GOT3 (cell line): ENCODE results near the gene SNX8.

Experiments used
- DNase-seq: peaks from one replicate; lab custom pipeline; 2025; ENCODE audit warnings: mixed read lengths; lab: John Stamatoyannopoulos, UW

SNX8 gene

GRCh38 chr7:2220954-2221353, 93.3 kb downstream of the SNX8 start:
- no peak for DNase-seq

DNA sequence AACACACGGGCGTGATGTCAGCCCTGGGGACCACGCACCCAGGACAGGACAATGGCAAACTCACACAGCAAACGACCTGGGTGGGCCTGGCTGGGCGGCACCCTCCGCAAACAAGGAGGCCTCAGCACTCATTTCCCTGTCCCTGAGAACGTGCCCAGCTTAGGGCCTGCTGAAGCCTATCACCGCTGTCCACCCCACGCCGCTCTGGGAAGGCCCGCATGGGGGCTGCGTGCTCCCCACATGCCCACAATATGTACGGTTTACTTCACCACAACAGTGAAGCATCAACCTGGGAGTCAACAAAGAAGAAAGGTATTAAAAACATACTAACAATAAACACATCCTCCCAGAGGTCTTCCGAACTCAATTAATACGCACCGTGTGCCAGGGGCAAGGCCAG, 93.7 kb downstream of the SNX8 start:
- no peak for DNase-seq

- DNase-seq: no peak
Measured at GRCh38 chr7:2220030-2220429, 94.2 kb downstream of the SNX8 start.

DNA sequence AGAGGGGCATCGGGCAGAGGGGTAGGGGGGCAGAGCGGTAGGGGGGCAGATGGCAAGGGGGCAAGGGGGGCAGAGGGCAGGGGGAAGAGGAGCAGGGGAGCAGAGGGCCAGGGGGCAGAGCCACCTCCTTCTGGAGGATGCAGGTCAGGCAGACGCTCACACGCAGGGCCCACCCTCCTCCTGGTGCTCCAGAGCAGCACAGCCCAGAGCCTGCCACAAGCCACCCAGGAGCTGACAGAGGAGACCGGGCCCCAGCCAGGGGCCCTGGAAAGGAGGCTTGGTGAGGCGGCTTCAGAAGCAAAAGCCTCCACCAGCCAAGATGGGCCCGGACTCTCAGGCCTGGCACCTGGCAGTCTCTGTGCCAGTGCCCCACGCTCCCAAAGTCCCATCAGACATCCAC, 94.6 kb downstream of the SNX8 start:
- DNase-seq: no peak

- DNase-seq: no peak
Measured at GRCh38 chr7:2219136-2219535, 95.1 kb downstream of the SNX8 start.

DNA sequence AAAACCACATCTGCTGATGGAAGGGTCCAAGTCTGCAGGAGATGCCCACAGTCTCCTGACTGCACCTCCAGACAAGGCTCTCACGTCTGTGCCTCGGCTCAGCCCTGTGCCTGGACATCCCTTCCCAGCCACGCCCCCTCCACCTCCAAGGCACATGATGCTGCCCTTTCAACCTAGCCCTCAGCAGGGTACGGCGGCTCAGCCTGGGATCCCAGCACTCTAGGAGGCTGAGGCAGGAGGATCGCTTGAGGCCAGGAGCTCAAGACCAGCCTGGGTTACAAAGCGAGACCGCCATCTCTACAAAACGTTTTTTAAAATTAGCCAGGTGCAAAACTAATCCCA, 95.8 kb downstream of the SNX8 start:
- no peak for DNase-seq

DNA sequence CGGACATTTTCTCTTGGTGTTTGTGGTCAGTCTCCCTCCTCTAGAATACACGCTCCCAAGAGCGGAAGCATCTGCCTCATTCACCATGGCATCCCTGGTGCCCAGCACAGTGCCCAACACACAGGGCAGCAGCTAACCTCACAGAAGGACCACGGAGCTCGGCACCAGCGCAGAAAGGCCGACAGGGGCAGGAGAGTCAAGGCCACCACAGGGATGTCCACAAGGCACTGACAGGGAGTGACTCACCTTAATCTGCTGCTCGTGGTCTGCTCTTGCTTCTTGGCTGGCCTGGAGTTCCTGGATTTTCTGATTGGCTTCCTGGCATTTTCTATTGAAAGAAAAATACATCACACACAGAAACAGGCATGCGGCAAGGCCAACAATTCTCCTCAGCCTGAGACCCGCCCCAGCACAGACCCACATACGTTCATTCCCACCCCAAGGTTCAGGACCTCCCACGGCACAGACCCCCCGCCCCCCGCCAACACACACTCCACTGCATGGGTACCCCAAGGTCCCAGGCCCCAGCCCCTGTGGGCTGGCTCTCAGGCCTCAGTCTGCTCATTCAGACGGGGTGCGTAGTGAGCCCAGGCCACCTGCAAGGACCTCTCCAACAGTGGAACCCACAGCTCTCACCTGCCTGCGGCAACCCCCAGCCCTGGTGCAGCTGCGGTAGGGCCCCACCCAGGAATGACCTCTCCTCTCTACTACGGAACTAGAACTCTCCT, 96.4 kb downstream of the SNX8 start:
- no peak for DNase-seq

- no peak for DNase-seq
Measured at GRCh38 chr7:2217206-2217605, 97.0 kb downstream of the SNX8 start.

DNA sequence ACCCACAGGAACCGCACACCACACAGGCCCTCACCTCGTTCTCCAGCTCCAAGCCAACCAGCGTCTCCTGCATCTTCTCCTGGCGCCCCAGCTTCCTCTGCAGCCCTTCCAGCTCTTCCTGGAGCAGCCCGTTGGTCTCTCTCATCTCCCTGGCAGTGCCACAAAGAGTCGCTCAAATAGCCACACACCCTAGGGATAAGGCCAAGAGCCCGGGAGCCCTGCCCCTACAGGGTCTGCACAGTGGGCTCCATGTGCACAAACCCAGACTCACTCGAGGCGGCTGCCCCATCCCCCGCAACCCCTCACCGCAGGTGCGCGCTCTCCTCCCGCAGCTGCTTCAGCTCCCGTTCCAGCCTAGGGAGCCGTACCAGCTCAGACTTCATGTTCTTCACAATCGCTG, 98.4 kb downstream of the SNX8 start:
- DNase-seq: no peak

GRCh38 chr7:2214636-2215035, 99.6 kb downstream of the SNX8 start:
- no peak for DNase-seq

- no peak for DNase-seq
Measured at GRCh38 chr7:2213551-2214215, 100.6 kb downstream of the SNX8 start.

DNA sequence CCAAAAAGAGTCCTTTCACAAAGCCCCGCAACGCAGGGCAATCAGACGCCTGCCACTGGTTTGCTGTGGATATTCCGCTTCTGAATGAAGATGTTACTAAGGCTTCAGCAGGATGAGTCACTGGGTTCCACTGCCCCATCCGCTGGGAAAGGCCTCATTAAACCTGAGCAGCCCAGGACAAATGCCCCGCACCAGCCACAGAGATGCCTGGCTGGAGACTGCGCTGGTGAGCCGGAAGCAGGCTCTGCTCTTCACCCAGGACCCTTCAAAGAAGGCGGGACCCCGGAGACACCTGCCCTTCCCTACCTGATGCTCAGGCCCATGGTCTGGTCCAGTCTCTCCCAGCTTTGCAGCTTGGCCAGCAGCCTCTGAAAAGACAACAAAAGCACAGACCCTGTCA, 101.3 kb downstream of the SNX8 start:
- DNase-seq: no peak

- DNase-seq: no peak
Measured at GRCh38 chr7:2211926-2212325, 102.3 kb downstream of the SNX8 start.

- DNase-seq: no peak
Measured at GRCh38 chr7:2211259-2211880, 102.9 kb downstream of the SNX8 start.

DNA sequence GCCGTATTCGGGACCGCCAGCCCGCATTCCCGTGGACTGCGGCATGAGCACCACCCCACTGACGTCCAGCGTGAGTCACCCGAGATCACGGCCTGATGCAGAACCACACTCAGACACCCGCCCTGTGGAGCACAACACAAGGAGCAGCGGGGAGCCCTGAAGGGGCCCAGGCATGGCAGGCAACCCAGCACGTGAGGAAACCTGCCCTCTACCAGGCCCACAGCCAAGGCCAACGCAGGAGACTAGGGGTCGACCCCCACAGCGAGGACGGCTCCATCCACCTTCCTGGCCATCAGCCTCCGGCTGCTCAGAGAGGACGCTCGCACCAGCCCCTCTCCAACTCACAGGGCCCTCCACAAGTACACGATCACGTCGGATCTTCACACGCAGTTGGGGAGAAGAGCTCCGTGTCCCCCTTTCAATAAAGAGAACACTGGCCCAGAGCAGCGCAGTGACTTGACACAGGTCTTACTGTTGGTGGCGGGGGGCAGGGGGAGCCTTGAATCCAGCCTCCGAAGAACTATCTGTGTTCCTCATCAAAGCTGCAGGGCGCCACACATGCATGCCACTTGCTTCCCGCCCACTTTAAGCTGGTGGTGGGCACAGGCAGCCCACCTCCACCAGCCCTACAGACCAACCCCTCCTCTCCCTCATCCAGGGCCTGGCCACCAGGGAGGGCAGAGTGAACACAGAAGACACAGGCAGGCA, 103.5 kb downstream of the SNX8 start:
- no peak for DNase-seq

DNA sequence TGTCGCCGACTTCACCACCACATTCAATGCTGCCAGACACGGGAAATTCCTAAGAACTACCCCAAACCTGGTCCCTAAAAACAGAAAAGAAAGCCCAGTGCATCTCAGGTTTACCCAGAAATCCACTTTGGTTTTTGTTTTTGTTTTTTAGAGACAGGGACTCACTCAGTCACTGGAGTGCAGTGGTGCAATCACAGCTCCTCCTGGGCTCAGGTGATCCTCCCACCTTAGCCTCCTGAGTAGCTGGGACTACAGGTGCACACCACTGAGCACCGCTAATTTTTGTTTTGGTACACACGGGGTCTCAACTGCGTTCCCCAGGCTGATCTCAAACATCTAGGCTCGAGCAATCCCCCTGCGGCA, 104.3 kb downstream of the SNX8 start:
- no peak for DNase-seq

- DNase-seq: no peak
Measured at GRCh38 chr7:2209146-2209960, 104.9 kb downstream of the SNX8 start.

DNA sequence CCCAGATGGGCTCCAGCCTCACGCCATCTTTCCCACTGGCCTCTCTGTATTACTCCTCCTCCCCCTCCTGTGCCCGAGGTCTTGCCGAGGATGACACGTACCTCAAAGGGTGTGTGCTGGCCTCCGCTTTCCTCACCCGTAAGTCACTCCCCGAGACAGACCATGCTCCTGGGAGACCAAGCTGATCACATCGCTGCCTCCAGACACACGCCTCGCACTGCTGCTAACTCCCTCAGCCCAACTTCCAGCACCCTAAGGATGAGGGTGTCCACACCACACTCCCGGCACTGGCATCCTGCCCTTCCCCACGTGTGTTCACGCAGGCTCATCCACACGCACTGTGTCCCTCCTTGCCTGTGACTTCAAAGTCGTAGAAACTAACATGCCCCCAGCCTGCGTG, 105.5 kb downstream of the SNX8 start:
- DNase-seq: no peak

- DNase-seq: no peak
Measured at GRCh38 chr7:2205036-2205780, 109.0 kb downstream of the SNX8 start.

DNA sequence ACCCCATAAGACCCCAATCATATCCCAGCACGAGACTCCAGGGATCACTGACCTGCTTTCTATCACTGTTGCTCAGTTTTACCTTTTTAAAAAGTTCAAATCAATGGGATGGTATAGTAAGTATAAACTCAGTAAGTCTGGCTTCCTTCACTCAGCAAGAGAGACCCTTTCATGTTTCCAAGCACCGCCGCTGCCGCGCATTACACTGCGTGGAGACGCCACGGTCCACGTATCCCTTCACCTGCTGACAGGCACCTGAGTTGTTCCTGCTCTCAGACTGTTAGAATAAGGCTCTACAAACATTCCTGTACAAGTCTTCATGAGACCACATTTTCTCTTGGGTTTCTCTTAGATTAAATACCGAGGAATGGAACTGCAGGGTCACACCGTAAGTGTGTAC, 109.8 kb downstream of the SNX8 start:
- DNase-seq: no peak

DNA sequence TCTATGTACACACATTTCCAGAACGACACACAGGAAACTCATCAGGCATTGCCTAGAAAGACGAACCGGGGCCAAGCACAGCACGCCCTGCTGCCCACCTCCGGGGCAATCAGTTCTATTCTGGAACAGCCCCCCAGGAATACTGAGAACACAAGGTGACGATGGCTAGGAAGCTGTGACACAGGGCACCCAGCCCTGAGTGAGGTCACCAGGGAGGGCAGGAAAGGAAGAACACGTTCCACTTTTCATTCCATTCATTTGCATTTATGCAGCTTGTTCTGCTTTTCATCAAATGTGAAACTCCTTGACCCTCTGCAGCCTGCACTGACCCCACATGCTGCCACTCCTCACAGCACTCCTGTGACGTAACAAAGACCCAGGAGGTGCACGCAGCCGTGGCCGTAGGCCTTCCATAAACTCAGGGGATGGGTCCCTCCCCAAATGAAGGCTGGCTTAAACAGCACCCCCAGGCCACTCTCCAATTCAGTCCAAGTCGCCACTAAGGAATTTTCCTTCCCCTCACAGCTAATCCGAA, 110.4 kb downstream of the SNX8 start:
- DNase-seq: no peak
